Cerebellar cortex (tissue), 1 donor: ENCODE measurements around the gene RNF207.

Source experiments
- DNase-seq: peaks from one replicate; pipeline ENCODE4 v3.0.0-alpha.2; 2015; ENCODE audit warnings: low spot score

RNF207 gene

DNA sequence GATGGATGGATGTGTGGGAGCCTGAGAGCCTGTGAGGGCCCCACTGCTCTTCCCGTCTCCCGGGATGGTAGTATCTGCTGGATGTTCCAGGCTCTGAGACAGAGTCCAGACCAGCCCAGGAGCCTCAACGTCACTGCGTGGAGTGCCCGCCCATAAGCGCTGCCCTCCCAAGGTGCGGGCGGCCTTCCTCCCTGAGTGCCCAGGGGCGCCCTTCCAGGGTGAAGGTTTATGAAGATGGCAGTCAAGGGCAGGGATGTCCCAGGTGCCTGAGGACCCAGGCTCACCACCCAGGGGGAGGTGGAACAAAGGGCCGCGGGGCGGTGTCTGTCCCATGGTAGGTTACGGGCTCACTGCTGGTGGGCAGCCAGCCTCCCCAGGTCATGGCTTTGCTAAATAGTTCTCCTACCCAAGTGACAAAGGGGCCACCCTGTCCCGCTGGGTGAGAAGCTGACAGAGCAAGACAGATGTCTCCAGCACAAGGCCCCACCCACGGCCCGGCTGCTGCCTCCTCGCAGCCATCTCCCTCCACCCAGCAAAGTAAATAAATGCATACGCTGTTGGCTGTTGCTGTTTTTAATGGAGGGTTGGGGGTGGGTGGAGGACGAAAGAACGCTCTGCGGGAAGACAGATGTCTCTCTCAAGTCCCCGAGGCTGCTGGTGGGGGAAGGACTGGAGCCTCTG lies 63.9 kb downstream of the RNF207 start:
- no peak for DNase-seq

DNA sequence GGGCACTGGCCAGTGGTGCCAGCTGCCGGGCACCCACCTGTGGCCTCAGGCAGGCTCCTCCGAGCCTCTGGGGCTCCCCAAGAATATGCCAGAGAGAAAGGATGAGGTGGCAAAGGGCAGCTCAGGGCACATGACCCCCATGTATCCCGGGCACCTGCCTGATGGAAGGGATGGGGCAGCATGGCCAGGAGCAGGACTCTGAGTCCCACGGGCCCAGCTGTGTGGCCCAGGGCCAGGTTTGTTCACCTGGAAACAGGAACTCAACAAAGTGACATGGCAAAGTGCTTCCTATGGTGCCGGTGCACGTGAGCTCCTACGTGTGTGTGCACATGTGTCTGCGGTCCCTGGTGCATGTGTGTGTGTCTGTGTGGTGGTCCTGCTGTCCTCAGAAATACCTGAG lies 64.5 kb downstream of the RNF207 start:
- no peak for DNase-seq
